ENCODE measurements around the gene TLK2. TPM values are rescaled to one million over a fixed set of nuclear protein-coding genes. Genes with fewer than 3 reads are reported as not detected.
"Not testable (repeated sequence)": the region's sequence is repeated elsewhere in the genome, so short reads cannot be mapped to it uniquely, and the experiment has no call there.

The TLK2 gene
- total RNA-seq, 1 donor from 2014 or later: 44.0 TPM

- no peak overlapping the region for H3K4me3 Mint-ChIP-seq
- H3K4me1 Mint-ChIP-seq (ENCODE audit: low read depth): peaks cover 6% of the 10 kb centered on the region
- H3K9me3 Mint-ChIP-seq: no peaks in the 10 kb centered on the region
- peaks cover 33% of the 10 kb centered on the region for H3K36me3 Mint-ChIP-seq (ENCODE audit: low read depth)
- no peak overlapping the region for H3K27ac Mint-ChIP-seq
- no peak for DNase-seq (ENCODE audit: low spot score)
- intact Hi-C loops (cut with micrococcal nuclease): no loop called here
- H3K27me3 Mint-ChIP-seq (ENCODE audit: insufficient read depth): no peaks in the 10 kb centered on the region
Measured at GRCh38 chr17:62576382-62576781, 97.8 kb downstream of the TLK2 start.

- Mint-ChIP-seq H3K9me3 (no peaks in the 10 kb centered on the region), H3K4me3 (no peak overlapping the region), H3K27me3 (ENCODE audit: insufficient read depth) (no peaks in the 10 kb centered on the region), H3K36me3 (ENCODE audit: low read depth) (peaks cover 31% of the 10 kb centered on the region), H3K27ac (no peak overlapping the region), H3K4me1 (ENCODE audit: low read depth) (no peaks in the 10 kb centered on the region)
- no peak for DNase-seq (ENCODE audit: low spot score)
- intact Hi-C loops (cut with micrococcal nuclease): no loop called here
Measured at GRCh38 chr17:62578757-62579487, 100.3 kb downstream of the TLK2 start.

GRCh38 chr17:62580947-62581346 lies 102.3 kb downstream of the TLK2 start:
- intact Hi-C loops (cut with micrococcal nuclease): no loop called here
- H3K27ac Mint-ChIP-seq: no peak overlapping the region
- no peaks in the 10 kb centered on the region for H3K4me1 Mint-ChIP-seq (ENCODE audit: low read depth)
- no peaks in the 10 kb centered on the region for H3K27me3 Mint-ChIP-seq (ENCODE audit: insufficient read depth)
- DNase-seq (ENCODE audit: low spot score): no peak
- peaks cover 22% of the 10 kb centered on the region for H3K36me3 Mint-ChIP-seq (ENCODE audit: low read depth)
- no peaks in the 10 kb centered on the region for H3K9me3 Mint-ChIP-seq
- H3K4me3 Mint-ChIP-seq: no peak overlapping the region

- Mint-ChIP-seq H3K4me1 (ENCODE audit: low read depth) (no peaks in the 10 kb centered on the region), H3K9me3 (no peaks in the 10 kb centered on the region), H3K4me3 (no peak overlapping the region), H3K27ac (no peak overlapping the region), H3K27me3 (ENCODE audit: insufficient read depth) (no peaks in the 10 kb centered on the region), H3K36me3 (ENCODE audit: low read depth) (peaks cover 18% of the 10 kb centered on the region)
- no peak for DNase-seq (ENCODE audit: low spot score)
- intact Hi-C loops (cut with micrococcal nuclease): no loop called here
Measured at GRCh38 chr17:62581764-62582163, 103.1 kb downstream of the TLK2 start.

- intact Hi-C loops (cut with micrococcal nuclease): no loop called here
- Mint-ChIP-seq H3K27ac (no peak overlapping the region), H3K4me3 (no peak overlapping the region), H3K9me3 (no peaks in the 10 kb centered on the region), H3K4me1 (ENCODE audit: low read depth) (no peaks in the 10 kb centered on the region), H3K27me3 (ENCODE audit: insufficient read depth) (no peaks in the 10 kb centered on the region), H3K36me3 (ENCODE audit: low read depth) (peaks cover 24% of the 10 kb centered on the region)
- no peak for DNase-seq (ENCODE audit: low spot score)
Measured at GRCh38 chr17:62587554-62587953, 108.9 kb downstream of the TLK2 start.

- no peak for DNase-seq (ENCODE audit: low spot score)
- Mint-ChIP-seq H3K9me3 (no peaks in the 10 kb centered on the region), H3K27ac (no peak overlapping the region), H3K36me3 (ENCODE audit: low read depth) (peaks cover 19% of the 10 kb centered on the region), H3K4me1 (ENCODE audit: low read depth) (no peaks in the 10 kb centered on the region), H3K27me3 (ENCODE audit: insufficient read depth) (no peaks in the 10 kb centered on the region), H3K4me3 (no peak overlapping the region)
- intact Hi-C loops (cut with micrococcal nuclease): no loop called here
Measured at GRCh38 chr17:62588109-62588508, 109.5 kb downstream of the TLK2 start.

- H3K36me3 Mint-ChIP-seq (ENCODE audit: low read depth): peaks cover 22% of the 10 kb centered on the region
- H3K4me3 Mint-ChIP-seq: no peak overlapping the region
- no peak overlapping the region for H3K27ac Mint-ChIP-seq
- H3K27me3 Mint-ChIP-seq (ENCODE audit: insufficient read depth): no peaks in the 10 kb centered on the region
- no peaks in the 10 kb centered on the region for H3K4me1 Mint-ChIP-seq (ENCODE audit: low read depth)
- intact Hi-C loops (cut with micrococcal nuclease): loop anchor here (5.0 kb wide), 1 partner anchor 39 kb away; no protein-coding TSS in a partner anchor
- no peak for DNase-seq (ENCODE audit: low spot score)
- no peaks in the 10 kb centered on the region for H3K9me3 Mint-ChIP-seq
Measured at GRCh38 chr17:62591333-62591732, 112.7 kb downstream of the TLK2 start.

- not testable (repeated sequence) for DNase-seq (ENCODE audit: low spot score); H3K9me3 Mint-ChIP-seq; H3K4me3 Mint-ChIP-seq; H3K27ac Mint-ChIP-seq; H3K4me1 Mint-ChIP-seq (ENCODE audit: low read depth); H3K27me3 Mint-ChIP-seq (ENCODE audit: insufficient read depth)
- intact Hi-C loops (cut with micrococcal nuclease): loop anchor here (5.0 kb wide), 1 partner anchor 40 kb away; no protein-coding TSS in a partner anchor
- H3K36me3 Mint-ChIP-seq (ENCODE audit: low read depth): peaks cover 27% of the 10 kb centered on the region
Measured at GRCh38 chr17:62591822-62592221, 113.2 kb downstream of the TLK2 start.

- intact Hi-C loops (cut with micrococcal nuclease): loop anchor here (5.0 kb wide), 1 partner anchor 40 kb away; no protein-coding TSS in a partner anchor
- Mint-ChIP-seq H3K27me3 (ENCODE audit: insufficient read depth) (no peaks in the 10 kb centered on the region), H3K9me3 (no peaks in the 10 kb centered on the region), H3K4me1 (ENCODE audit: low read depth) (no peaks in the 10 kb centered on the region), H3K4me3 (no peak overlapping the region), H3K36me3 (ENCODE audit: low read depth) (peaks cover 29% of the 10 kb centered on the region), H3K27ac (no peak overlapping the region)
- no peak for DNase-seq (ENCODE audit: low spot score)
Measured at GRCh38 chr17:62592341-62593099, 113.9 kb downstream of the TLK2 start.

GRCh38 chr17:62595484-62595883 lies 116.9 kb downstream of the TLK2 start:
- Mint-ChIP-seq H3K4me1 (ENCODE audit: low read depth) (no peaks in the 10 kb centered on the region), H3K4me3 (no peak overlapping the region), H3K36me3 (ENCODE audit: low read depth) (peaks cover 38% of the 10 kb centered on the region), H3K9me3 (no peaks in the 10 kb centered on the region), H3K27ac (no peak overlapping the region), H3K27me3 (ENCODE audit: insufficient read depth) (no peaks in the 10 kb centered on the region)
- intact Hi-C loops (cut with micrococcal nuclease): no loop called here
- DNase-seq (ENCODE audit: low spot score): no peak

- Mint-ChIP-seq H3K4me3 (no peak overlapping the region), H3K27ac (no peak overlapping the region), H3K27me3 (ENCODE audit: insufficient read depth) (no peaks in the 10 kb centered on the region), H3K9me3 (no peaks in the 10 kb centered on the region), H3K4me1 (ENCODE audit: low read depth) (peaks cover 7% of the 10 kb centered on the region), H3K36me3 (ENCODE audit: low read depth) (peaks cover 47% of the 10 kb centered on the region)
- DNase-seq (ENCODE audit: low spot score): no peak
- intact Hi-C loops (cut with micrococcal nuclease): no loop called here
Measured at GRCh38 chr17:62596662-62597061, 118.0 kb downstream of the TLK2 start.

GRCh38 chr17:62597150-62597549 lies 118.5 kb downstream of the TLK2 start:
- Mint-ChIP-seq H3K27ac (no peak overlapping the region), H3K9me3 (no peaks in the 10 kb centered on the region), H3K27me3 (ENCODE audit: insufficient read depth) (no peaks in the 10 kb centered on the region), H3K36me3 (ENCODE audit: low read depth) (peaks cover 49% of the 10 kb centered on the region), H3K4me3 (no peak overlapping the region), H3K4me1 (ENCODE audit: low read depth) (peaks cover 11% of the 10 kb centered on the region)
- no peak for DNase-seq (ENCODE audit: low spot score)
- intact Hi-C loops (cut with micrococcal nuclease): no loop called here

GRCh38 chr17:62597920-62598319 lies 119.3 kb downstream of the TLK2 start:
- no peaks in the 10 kb centered on the region for H3K27me3 Mint-ChIP-seq (ENCODE audit: insufficient read depth)
- H3K27ac Mint-ChIP-seq: no peak overlapping the region
- H3K9me3 Mint-ChIP-seq: no peaks in the 10 kb centered on the region
- intact Hi-C loops (cut with micrococcal nuclease): no loop called here
- H3K4me1 Mint-ChIP-seq (ENCODE audit: low read depth): peaks cover 11% of the 10 kb centered on the region
- no peak overlapping the region for H3K4me3 Mint-ChIP-seq
- DNase-seq (ENCODE audit: low spot score): no peak
- H3K36me3 Mint-ChIP-seq (ENCODE audit: low read depth): peaks cover 52% of the 10 kb centered on the region
